HEK293 (cell line): Measurements from ENCODE around the gene MTFP1.

Experiments
- CTCF ChIP-seq: fragments of 450-650 bp; formaldehyde crosslinking; IDR thresholded peaks from 2 replicates; pipeline ENCODE4 v1.5.1; 2016; ENCODE audit warnings: missing biosample characterization, missing genetic modification characterization
- ZBTB10 ChIP-seq: fragments of 450-650 bp; formaldehyde crosslinking; IDR thresholded peaks from 2 replicates; pipeline ENCODE4 v1.5.1; 2016; ENCODE audit warnings: missing biosample characterization, missing genetic modification characterization
- ZNF391 ChIP-seq: fragments of 450-650 bp; formaldehyde crosslinking; IDR thresholded peaks from 2 replicates; pipeline ENCODE4 v1.5.1; 2016; ENCODE audit warnings: low read depth, missing biosample characterization, missing genetic modification characterization, borderline replicate concordance
- ZNF544 ChIP-seq: fragments of 450-650 bp; formaldehyde crosslinking; IDR thresholded peaks from 2 replicates; pipeline ENCODE4 v1.5.0; 2017; ENCODE audit warnings: missing biosample characterization, missing genetic modification characterization
- ZNF660 ChIP-seq: fragments of 450-650 bp; IDR thresholded peaks from 2 replicates; pipeline ENCODE4 v1.5.1; 2018; ENCODE audit warnings: missing biosample characterization, mild to moderate bottlenecking, missing genetic modification characterization
- ZSCAN4 ChIP-seq: fragments of 450-650 bp; formaldehyde crosslinking; IDR thresholded peaks from 2 replicates; pipeline ENCODE4 v1.5.1; 2017; ENCODE audit warnings: missing biosample characterization, missing genetic modification characterization
- TF ChIP-seq, protein P1 (sequence below): fragments of 450-650 bp; formaldehyde crosslinking; IDR thresholded peaks from 2 replicates; pipeline ENCODE4 v1.5.1; 2016; ENCODE audit warnings: missing biosample characterization, missing genetic modification characterization

DNA sequence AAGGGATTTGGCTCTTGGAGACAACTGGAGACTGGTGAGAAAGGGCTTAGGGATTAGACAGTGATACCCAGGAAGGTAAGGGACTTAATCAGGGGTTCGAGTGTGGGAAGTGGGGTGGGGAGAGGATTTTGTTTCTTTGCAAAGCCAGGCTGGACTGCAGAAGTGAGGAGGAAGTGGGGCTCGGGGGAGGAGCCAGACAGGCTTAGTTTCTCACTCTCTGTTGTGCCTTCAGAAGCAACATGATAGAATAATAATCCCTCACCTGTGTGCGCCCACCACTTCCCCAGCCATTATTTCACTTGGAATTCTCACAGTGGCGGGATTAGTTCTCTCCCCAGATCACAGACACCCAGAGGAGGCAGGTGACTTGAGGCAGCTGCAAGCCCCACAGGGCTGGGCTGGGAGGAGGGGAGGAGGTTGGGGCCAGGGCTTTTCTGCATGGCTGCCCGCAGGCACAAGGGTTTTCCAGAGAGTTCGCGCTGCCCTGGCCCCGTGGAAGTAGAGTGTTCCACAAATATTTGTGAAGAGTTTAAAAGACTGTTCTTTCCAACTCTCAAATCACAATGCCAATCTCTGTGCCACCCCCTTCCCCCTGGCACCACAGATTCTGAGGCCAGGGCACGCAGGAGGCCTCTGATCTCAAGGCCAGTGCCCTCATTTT lies 32.8 kb upstream of the MTFP1 start:
- TF ChIP-seq ZBTB10 (tag by site-specific recombination) (no peak), ZNF544 (tag by site-specific recombination) (no peak), ZSCAN4 (tag by site-specific recombination) (no peak), CTCF (no peak), ZNF660 (tag by site-specific recombination) (no peak), ZNF391 (tag by site-specific recombination) (no peak)
- TF ChIP-seq, protein P1, sequence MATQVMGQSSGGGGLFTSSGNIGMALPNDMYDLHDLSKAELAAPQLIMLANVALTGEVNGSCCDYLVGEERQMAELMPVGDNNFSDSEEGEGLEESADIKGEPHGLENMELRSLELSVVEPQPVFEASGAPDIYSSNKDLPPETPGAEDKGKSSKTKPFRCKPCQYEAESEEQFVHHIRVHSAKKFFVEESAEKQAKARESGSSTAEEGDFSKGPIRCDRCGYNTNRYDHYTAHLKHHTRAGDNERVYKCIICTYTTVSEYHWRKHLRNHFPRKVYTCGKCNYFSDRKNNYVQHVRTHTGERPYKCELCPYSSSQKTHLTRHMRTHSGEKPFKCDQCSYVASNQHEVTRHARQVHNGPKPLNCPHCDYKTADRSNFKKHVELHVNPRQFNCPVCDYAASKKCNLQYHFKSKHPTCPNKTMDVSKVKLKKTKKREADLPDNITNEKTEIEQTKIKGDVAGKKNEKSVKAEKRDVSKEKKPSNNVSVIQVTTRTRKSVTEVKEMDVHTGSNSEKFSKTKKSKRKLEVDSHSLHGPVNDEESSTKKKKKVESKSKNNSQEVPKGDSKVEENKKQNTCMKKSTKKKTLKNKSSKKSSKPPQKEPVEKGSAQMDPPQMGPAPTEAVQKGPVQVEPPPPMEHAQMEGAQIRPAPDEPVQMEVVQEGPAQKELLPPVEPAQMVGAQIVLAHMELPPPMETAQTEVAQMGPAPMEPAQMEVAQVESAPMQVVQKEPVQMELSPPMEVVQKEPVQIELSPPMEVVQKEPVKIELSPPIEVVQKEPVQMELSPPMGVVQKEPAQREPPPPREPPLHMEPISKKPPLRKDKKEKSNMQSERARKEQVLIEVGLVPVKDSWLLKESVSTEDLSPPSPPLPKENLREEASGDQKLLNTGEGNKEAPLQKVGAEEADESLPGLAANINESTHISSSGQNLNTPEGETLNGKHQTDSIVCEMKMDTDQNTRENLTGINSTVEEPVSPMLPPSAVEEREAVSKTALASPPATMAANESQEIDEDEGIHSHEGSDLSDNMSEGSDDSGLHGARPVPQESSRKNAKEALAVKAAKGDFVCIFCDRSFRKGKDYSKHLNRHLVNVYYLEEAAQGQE (tag by site-specific recombination) = no peak
